GM18505 (cell line): Measurements from ENCODE around the gene CHRM4.
"Not testable (repeated sequence)": the region's sequence is repeated elsewhere in the genome, so short reads cannot be mapped to it uniquely, and the experiment has no call there.

Experiments used
- ATAC-seq: cut with Tn5 transposase; IDR thresholded peaks from one replicate; pipeline ENCODE4 v1.9.1; 2021; ENCODE audit not compliant: unreplicated experiment
- POLR2A ChIP-seq: IDR thresholded peaks from 4 replicates; pipeline ENCODE4 v1.6.1; 2011; ENCODE audit warnings: borderline replicate concordance; ENCODE audit not compliant: insufficient read depth, insufficient read length; ENCODE audit errors: extremely low read depth

CHRM4 gene

GRCh38 chr11:46382646-46383403 is 8.8 kb downstream of the CHRM4 start:
- no peak for TF ChIP-seq POLR2A
- ATAC-seq: no peak

- TF ChIP-seq POLR2A: no peak
- ATAC-seq: no peak
Measured at GRCh38 chr11:46381819-46382645, 9.5 kb downstream of the CHRM4 start.

GRCh38 chr11:46381048-46381818 is 10.3 kb downstream of the CHRM4 start, which contains the start of gene MDK:
Gene MDK (plus strand): TSS chr11:46381669. CDS start chr11:46382058, 389 bp downstream.
- ATAC-seq: no peak
- no peak for TF ChIP-seq POLR2A

GRCh38 chr11:46380340-46381047 is 11.1 kb downstream of the CHRM4 start:
- TF ChIP-seq POLR2A: no peak
- ATAC-seq: no peak

GRCh38 chr11:46379482-46380293 is 11.9 kb downstream of the CHRM4 start:
- ATAC-seq: not testable (repeated sequence)

GRCh38 chr11:46378811-46379481 is 12.6 kb downstream of the CHRM4 start:
- no peak for ATAC-seq
- TF ChIP-seq POLR2A: no peak

GRCh38 chr11:46378296-46378695 is 13.3 kb downstream of the CHRM4 start:
- ATAC-seq: no peak
- TF ChIP-seq POLR2A: no peak

- ATAC-seq: no peak
- no peak for TF ChIP-seq POLR2A
Measured at GRCh38 chr11:46377831-46378230, 13.7 kb downstream of the CHRM4 start.

- no peak for ATAC-seq
- no peak for TF ChIP-seq POLR2A
Measured at GRCh38 chr11:46377290-46377689, 14.3 kb downstream of the CHRM4 start.

GRCh38 chr11:46376258-46377050 is 15.1 kb downstream of the CHRM4 start:
- no peak for TF ChIP-seq POLR2A
- no peak for ATAC-seq
